ENCODE results near the gene SNX33.
"Not testable (repeated sequence)": the region's sequence is repeated elsewhere in the genome, so short reads cannot be mapped to it uniquely, and the experiment has no call there.

The SNX33 gene

DNA sequence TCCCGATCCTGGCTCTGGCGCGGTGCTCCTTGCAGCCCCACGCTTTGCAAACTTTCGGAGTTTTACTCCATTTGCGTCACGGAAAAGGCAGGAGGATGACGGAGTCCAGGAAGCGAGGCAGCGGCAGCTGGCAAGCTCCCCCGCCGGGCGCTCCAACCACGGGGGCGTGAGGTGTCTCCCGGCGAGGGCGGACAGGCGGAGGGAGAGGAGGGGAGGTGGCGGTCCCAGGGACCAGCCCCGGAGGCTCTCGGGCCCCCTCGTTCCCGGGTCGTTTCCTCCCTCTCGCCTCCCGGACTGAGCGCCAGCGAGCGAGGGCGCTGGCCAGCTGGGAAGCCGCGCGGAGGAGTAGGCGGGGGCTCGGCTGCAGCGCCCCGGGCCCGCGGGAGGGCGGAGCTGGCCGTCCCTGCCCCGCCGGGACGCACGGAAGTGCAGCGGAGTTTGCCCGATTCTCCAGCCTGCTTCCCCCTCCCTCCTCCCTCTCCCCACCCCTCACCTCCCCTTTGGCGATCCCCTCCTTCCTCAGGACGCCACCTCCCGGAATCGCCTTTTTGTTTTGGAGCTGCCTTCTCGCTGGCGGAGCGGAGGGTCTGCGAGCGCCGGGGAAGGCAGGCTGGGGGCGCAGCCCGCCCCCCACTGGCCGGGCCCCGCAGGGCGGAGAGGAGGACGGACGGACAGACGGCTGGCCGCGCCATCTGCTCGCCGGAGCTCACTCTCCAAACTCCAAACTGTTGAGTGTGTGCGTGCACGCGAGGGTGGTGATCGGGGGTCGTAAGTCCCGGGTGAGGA lies at the start of gene SNX33:
TSS of gene SNX33 (plus strand) at position 543 of the 786 bp plus-strand sequence. CDS start 1,191 bp downstream, outside the sequence.
- peak; percentile 45 for DNase-seq (ENCODE audit: low read depth)

- DNase-seq (ENCODE audit: low read depth): no peak
These were observed 49.4 kb upstream of the SNX33 start for GRCh38 chr15:75598361-75598760.

- no peak for DNase-seq (ENCODE audit: low read depth)
These were observed 48.3 kb upstream of the SNX33 start for GRCh38 chr15:75599401-75599800.

DNA sequence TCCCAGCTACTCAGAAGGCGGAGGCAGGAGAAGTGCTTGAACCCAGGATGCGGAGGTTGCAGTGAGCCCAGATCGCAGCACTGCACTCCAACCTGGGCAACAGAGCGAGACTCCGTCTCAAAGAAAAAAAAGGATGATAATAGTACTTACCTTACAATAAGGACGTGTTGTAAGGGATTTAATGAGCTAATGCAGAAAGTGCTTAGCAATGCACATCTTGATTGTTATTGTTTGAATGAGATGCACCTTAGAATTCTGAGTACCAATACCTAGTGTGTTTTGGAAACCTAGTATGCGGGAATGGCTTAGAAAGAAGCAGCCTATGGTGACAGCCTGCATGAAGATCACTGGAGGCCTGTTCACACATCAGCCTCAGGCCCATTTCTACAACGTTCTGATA lies 41.7 kb upstream of the SNX33 start:
- DNase-seq (ENCODE audit: low read depth): no peak

DNA sequence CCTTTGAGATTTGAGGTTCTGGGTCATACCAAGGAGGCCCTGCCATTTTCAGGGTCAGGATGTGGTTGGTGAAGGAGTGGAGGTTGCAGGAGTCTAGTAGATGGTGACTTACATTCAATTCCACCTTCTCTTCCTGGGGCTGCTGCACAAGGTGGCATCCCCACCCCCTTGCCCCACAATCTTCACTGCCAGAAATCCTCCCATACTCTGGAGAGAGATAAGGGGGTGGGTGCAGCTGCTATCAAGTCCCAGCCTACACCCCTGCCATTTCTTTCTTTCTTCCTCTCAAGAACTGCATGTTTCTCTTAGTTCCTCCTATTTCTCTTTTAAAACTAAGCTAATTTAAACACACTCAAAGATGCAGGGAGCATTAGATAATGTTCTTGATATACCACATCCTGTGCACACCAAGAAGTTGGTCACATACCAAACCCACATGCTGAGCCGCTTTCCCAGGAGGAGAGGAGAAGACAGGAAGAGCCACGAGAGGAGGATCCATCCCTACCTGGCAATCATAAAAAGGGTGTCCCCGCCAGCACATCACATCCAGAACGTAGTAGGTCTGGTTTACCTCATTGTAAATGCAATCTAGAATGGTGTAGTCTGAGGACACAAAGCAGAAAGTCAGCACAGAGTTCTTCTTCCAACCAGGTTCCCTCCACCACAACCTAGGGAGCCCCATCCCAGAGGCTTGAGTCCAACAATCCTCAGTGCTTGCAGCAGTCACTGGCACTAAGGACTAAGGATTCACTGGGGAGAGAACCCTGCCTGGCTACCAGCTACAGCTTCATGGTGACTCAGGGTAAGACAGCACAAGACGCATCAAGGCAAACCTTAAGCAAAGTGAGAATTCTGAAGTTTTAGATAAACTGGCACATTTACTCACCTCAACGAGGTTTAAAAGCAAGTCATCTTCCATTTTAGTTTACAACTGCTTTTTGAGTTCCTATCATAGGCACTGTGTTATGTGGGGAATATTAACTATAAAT lies 40.7 kb upstream of the SNX33 start:
- DNase-seq (ENCODE audit: low read depth): no peak

DNA sequence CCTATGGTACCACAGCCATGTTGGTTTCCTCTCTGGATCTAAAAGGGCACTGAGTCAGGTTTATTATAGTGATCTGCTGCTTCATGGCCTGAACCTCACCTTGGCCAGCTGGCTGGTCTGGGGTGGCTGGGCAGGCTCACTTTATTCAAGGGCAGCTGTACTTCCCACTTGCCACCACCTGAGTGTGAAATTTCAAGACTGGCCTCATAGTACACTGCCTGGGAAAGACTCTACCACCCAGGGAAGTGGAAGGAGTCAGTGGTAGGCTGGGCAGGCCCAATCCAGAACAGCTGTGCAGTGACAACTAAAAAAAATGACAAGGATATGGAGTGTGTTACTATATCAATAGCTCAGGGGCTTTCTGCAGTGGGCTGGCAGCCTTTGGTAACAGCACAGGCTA lies 30.9 kb upstream of the SNX33 start:
- no peak for DNase-seq (ENCODE audit: low read depth)

GRCh38 chr15:75620058-75620820 lies 27.5 kb upstream of the SNX33 start:
- no peak for DNase-seq (ENCODE audit: low read depth)

DNA sequence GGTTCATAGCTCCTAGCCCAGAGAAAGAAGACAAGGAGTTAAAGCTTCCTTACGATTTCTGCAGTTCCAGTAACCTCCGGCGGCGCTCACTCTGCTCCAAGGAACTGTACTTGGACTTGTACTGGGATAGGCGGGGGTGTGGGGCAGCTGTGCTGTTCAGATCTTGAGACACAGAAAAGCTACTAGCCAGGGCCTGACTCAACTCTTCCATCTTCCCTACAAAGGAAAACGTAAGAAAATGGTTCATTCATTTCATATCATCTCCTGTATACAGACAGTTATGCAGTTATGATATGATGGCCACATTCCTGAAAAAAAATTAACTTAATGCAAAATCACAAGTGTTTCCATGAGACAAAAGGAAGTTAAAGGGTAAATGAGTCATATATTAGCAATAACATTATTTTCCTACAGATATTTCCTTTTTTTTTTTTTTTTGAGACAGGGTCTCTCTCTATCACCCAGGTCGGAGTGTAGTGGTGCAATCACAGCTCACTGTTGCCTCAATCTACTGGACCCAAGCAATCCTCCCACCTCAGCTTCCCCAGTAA lies 26.8 kb upstream of the SNX33 start:
- DNase-seq (ENCODE audit: low read depth): no peak

GRCh38 chr15:75622505-75622904 lies 25.2 kb upstream of the SNX33 start:
- no peak for DNase-seq (ENCODE audit: low read depth)

DNA sequence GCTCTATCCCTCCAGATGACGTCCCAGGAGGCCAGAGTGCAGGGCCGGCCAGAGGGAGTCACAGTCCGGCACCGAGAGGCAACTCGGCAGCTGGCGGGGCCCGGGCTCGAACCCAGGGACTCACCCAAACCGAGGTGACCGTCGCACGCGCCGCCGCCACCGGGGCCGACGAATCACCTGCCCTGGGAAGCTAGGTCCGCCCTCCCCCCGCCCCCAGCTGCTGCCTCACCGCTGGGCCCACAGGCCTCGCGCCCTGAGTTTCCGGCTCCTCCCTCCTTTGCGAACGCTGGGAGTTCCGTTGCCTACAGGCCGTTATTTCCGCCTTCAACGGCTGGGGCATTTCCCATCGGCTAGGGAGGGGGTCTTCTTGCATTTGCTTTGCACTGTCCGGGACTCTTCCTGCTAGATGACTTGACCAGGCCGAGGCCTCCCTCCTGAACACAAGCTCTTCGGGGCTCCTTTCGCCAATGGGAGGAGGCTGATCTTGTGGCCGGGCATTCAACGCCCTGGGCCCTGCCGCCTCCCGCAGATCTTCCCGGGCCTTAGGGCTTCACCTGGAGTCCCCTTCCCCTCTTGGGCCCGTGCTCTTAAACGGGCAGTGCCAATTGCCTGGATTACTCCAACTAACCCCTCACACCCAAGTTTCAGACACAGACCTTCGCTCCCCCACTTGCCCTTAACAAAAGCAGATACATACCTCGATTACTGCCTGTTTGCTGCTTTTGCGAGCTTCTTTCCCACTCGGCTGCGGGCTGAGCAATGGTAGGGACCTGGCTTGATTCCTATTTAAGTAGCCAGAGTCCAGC lies 22.0 kb upstream of the SNX33 start, which contains the start of gene SNUPN:
TSS of gene SNUPN (minus strand) at position 184 of the 806 bp plus-strand sequence. CDS start 4,674 bp downstream, outside the sequence.
- DNase-seq (ENCODE audit: low read depth): peak; percentile 88

DNA sequence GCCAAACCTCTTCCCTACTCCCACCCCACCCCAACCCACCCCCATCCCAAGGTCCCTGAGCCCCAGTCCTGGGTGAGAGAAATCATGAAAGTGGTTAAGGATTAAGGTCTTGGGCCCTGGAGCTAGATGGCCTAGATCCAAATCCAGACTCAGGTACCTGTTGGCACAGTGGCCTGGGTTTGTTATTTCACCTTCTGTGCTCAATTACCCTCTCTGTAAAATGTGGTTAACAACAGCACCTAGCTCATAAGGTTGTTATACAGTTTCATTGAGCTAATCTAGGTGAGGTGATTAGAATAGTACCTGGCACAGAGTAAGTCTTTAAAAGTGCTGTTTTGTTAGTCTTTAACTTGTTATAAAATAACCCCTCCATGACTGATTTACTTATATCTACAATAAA lies 15.8 kb upstream of the SNX33 start:
- no peak for DNase-seq (ENCODE audit: low read depth)

DNA sequence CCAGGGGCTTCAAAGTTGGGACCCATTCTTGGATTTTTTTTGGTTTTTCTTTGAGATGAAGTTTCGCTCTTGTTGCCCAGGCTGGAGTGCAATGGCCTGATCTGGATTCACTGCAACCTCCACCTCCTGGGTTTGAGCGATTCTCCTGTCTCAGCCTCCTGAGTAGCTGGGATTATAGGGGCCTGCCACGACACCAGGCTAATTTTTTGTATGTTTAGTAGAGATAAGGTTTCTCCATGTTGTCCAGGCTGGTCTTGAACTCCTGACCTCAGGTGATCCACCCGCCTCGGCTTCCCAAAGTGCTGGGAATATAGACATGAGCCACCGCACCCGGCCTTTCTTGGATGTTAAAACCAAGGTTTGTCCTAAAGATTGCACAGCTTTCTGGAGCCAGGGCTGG lies 13.8 kb upstream of the SNX33 start:
- DNase-seq (ENCODE audit: low read depth): not testable (repeated sequence)

DNA sequence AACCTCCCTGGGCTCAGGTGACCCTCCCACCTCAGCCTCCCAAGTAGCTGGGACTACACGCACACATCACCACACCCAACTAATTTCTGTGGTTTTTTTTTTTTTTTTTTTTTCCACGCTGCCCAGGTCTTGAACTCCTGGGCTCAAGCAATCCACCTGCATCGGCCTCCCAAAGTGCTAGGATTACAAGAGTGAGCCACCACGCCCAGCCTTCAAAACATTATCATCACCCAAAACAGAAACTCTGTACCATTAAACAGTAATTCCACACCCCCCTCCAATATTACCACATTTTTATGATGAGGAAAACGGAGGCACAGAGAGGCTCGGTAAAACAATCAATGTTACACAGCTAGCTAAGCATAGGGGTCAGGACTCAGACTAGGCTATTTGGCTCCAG lies 11.7 kb upstream of the SNX33 start:
- no peak for DNase-seq (ENCODE audit: low read depth)

GRCh38 chr15:75637245-75638009 lies 10.3 kb upstream of the SNX33 start:
- DNase-seq (ENCODE audit: low read depth): no peak

DNA sequence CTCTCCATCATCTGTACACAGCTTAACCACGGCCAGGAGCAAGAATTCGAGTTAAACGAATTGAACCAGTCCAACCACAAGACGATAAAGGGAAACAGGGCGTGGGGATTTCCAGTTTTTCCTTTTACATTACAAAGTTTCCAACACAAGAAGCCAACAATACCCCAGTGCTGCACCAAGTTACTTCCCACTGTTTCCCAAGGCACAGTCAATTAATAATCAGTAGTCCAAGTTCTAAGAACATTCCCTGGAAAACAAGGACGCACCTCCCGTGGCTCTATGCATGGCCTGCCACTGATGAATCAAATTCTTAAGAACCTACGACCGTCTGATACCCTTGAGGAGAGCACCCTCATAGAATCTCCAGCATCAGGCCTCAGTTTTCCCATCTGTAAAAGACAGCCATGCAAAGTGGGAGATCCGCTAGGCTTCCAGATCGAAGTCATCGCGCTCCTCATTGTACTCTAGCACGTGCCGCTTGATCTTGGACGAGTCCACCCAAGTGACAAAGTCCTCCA lies 8.5 kb upstream of the SNX33 start:
- DNase-seq (ENCODE audit: low read depth): no peak

GRCh38 chr15:75639709-75640482 lies 7.8 kb upstream of the SNX33 start, which contains the start of gene IMP3:
IMP3 (minus strand) TSS chr15:75640224; CDS start chr15:75640168, 56 bp downstream.
- DNase-seq (ENCODE audit: low read depth): peak; percentile 89

GRCh38 chr15:75640483-75641178 lies 7.1 kb upstream of the SNX33 start:
- DNase-seq (ENCODE audit: low read depth): no peak

GRCh38 chr15:75641179-75641503 lies 6.6 kb upstream of the SNX33 start:
- no peak for DNase-seq (ENCODE audit: low read depth)

Data from T-helper 22 cell (primary cell).